GM12878 (cell line): Measurements from ENCODE around the gene PARD6B. TPM values are rescaled to one million over a fixed set of nuclear protein-coding genes. Genes with fewer than 3 reads are reported as not detected.
A peak's percentile ranks its signal among the peaks of the same experiment; 100 is the strongest.

Experiments used
- BHLHE40 ChIP-seq, 2 experiments: fragments of 450-650 bp in 1 of 2; IDR thresholded peaks; 2 replicates each; pipeline ENCODE4 v1.6.1; 2011 to 2017; ENCODE audit warnings: low read depth in 2 of 2, borderline replicate concordance in 1 of 2, improper control_type of control experiment in 1 of 2, low read length in 1 of 2, mild to moderate bottlenecking in 1 of 2
- BRCA1 ChIP-seq: IDR thresholded peaks from 2 replicates; pipeline ENCODE4 v1.6.1; 2011; ENCODE audit warnings: low read depth, low read length, improper control_type of control experiment
- CREB1 ChIP-seq: IDR thresholded peaks from 2 replicates; pipeline ENCODE4 v1.6.1; 2012; ENCODE audit warnings: low read depth, mild to moderate bottlenecking, inconsistent platforms
- EP300 ChIP-seq, 2 experiments: fragments of 150-350 bp in 1 of 2; IDR thresholded peaks; 2 replicates each; pipeline ENCODE4 v1.6.1; 2011 to 2012; ENCODE audit warnings: low read depth in 2 of 2, low read length in 2 of 2, borderline replicate concordance in 1 of 2, improper control_type of control experiment in 1 of 2, inconsistent platforms in 1 of 2; ENCODE audit not compliant: control insufficient read depth in 1 of 2
- EZH2 ChIP-seq: IDR thresholded peaks from 2 replicates; pipeline ENCODE4 v1.6.1; 2012; ENCODE audit warnings: low read depth, mild to moderate bottlenecking, control low read depth, inconsistent platforms, low read length, borderline replicate concordance; ENCODE audit not compliant: control insufficient read depth
- FOXK2 ChIP-seq: fragments of 450-650 bp; IDR thresholded peaks from 2 replicates; pipeline ENCODE4 v1.6.1; 2017; ENCODE audit warnings: mild to moderate bottlenecking, moderate library complexity
- IRF4 ChIP-seq: IDR thresholded peaks from 2 replicates; pipeline ENCODE4 v1.6.1; 2011; ENCODE audit warnings: low read depth, low read length
- LARP7 ChIP-seq: fragments of 450-650 bp; IDR thresholded peaks from 2 replicates; pipeline ENCODE4 v1.6.1; 2017; ENCODE audit warnings: mild to moderate bottlenecking
- MXI1 ChIP-seq: fragments of 150-350 bp; IDR thresholded peaks from 2 replicates; pipeline ENCODE4 v1.6.1; 2011; ENCODE audit warnings: low read depth, mild to moderate bottlenecking, inconsistent platforms, low read length, improper control_type of control experiment
- NR2C2 ChIP-seq: IDR thresholded peaks from 2 replicates; pipeline ENCODE4 v1.6.1; 2011; ENCODE audit warnings: borderline replicate concordance, low read depth; ENCODE audit not compliant: control insufficient read depth, insufficient read length
- NR2F1 ChIP-seq: fragments of 450-650 bp; conservative IDR thresholded peaks from 2 replicates; pipeline ENCODE4 v1.6.1; 2017; ENCODE audit warnings: mild to moderate bottlenecking
- RAD21 ChIP-seq: IDR thresholded peaks from 2 replicates; pipeline ENCODE4 v1.6.1; 2011; ENCODE audit warnings: mild to moderate bottlenecking, low read depth, low read length, moderate library complexity; ENCODE audit not compliant: insufficient read depth
- RUNX3 ChIP-seq: IDR thresholded peaks from 2 replicates; pipeline ENCODE4 v1.6.1; 2012; ENCODE audit warnings: low read length, inconsistent platforms
- SIN3A ChIP-seq: IDR thresholded peaks from 2 replicates; pipeline ENCODE4 v1.6.1; 2012; ENCODE audit warnings: low read depth, low read length, improper control_type of control experiment
- SIX5 ChIP-seq: IDR thresholded peaks from 2 replicates; pipeline ENCODE4 v1.6.1; 2011; ENCODE audit warnings: mild to moderate bottlenecking, low read depth, low read length, moderate library complexity; ENCODE audit not compliant: severe bottlenecking
- SREBF2 ChIP-seq: IDR thresholded peaks from 2 replicates; pipeline ENCODE4 v1.6.1; 2012; ENCODE audit warnings: mild to moderate bottlenecking, low read length
- TCF3 ChIP-seq: IDR thresholded peaks from 2 replicates; pipeline ENCODE4 v1.6.1; 2012; ENCODE audit warnings: low read depth, mild to moderate bottlenecking, low read length, borderline replicate concordance; ENCODE audit not compliant: insufficient read depth
- ZNF217 ChIP-seq: fragments of 450-650 bp; IDR thresholded peaks from 2 replicates; pipeline ENCODE4 v1.6.1; 2017; ENCODE audit warnings: antibody characterized with exemption, mild to moderate bottlenecking
- ZZZ3 ChIP-seq: IDR thresholded peaks from 2 replicates; pipeline ENCODE4 v1.6.1; 2011; ENCODE audit warnings: low read depth; ENCODE audit not compliant: control insufficient read depth, insufficient read length
- polyA plus RNA-seq, 11 experiments: library from polyadenylated mRNA; depleted of rRNA in 4 of 11; unstranded in 6 of 11; stranded (reverse) in 5 of 11; fragments of >200 nt; fragmentation: Nextera tagmentation in 4 of 11; fragmentation: Illumina TruSeq in 1 of 11; extraction: Ambion mirVana in 4 of 11; extraction: Trizol in 1 of 11; gene quantifications; 1 replicate in 1 of 11; 2 replicates in 10 of 11; pipeline versions ENCODE4 v1.2.1 to v1.2.3, GENCODE V29; 2011 to 2016; ENCODE audit warnings: inconsistent platforms in 2 of 11, missing spikeins in 2 of 11, low read depth in 1 of 11
- total RNA-seq, 4 experiments: library from RNA; depleted of rRNA in 3 of 4; stranded (reverse); fragments of >200 nt in 3 of 4; fragmentation: Illumina TruSeq in 1 of 4; extraction: Trizol in 1 of 4; gene quantifications; 2 replicates each; pipeline versions ENCODE4 v1.2.1 to v1.2.3, GENCODE V29; 2013 to 2021
- TF ChIP-seq, protein P1 (sequence below): IDR thresholded peaks from 2 replicates; pipeline ENCODE4 v1.6.1; 2011; ENCODE audit warnings: low read depth, mild to moderate bottlenecking, low read length, moderate library complexity, borderline replicate concordance; ENCODE audit errors: extremely low read depth
- TF ChIP-seq, protein P2 (sequence below): fragments of 450-650 bp; formaldehyde crosslinking; IDR thresholded peaks from 2 replicates; pipeline ENCODE4 v1.5.0; 2022; ENCODE audit warnings: mild to moderate bottlenecking, missing genetic modification characterization
- TF ChIP-seq, protein P3 (sequence below): IDR thresholded peaks from 2 replicates; pipeline ENCODE4 v1.6.1; 2012; ENCODE audit warnings: low read depth, low read length, improper control_type of control experiment
- TF ChIP-seq, protein P4 (sequence below): fragments of 450-650 bp; IDR thresholded peaks from 2 replicates; pipeline ENCODE4 v1.6.1; 2017; ENCODE audit warnings: antibody characterized with exemption, mild to moderate bottlenecking, moderate library complexity

PARD6B gene
- total and polyA plus RNA-seq, 10 of the 15 experiments (the other 5 are each of a cell fraction or from before 2014, with no cell fraction given), result 0.57 to 4.7 (median 2.0) TPM

DNA sequence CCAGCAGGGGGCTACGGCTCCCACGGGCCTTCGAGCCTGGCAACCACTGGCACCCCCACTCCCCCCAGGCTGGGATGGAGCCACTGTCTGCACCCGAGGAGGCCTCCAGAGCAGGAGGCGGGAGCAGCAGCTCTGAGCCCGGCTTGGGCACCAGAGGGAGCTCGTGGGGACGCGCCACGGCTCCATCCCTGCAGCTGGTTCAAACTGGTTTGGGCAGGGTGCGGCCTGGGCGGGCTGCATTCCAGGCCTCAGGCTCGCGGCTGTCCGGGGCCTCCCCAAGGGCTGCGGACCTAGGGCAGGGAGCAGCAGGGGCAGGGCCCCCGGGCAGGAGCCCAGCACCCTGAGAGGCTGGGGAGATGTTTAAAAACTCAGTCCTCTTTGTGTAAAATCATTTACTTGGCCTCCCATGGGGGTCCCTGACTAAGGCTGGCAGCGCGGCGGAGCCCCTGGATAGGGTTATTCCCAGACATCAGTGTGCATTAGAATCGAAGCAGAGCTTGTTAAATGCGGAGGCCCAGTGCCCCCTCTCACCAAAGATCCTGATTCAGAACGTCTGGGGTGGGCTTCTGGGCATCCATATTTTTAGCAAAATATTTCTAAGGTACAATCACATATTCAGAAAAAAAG lies 59.4 kb downstream of the PARD6B start (continued):
- no peak for TF ChIP-seq SIN3A
- no peak for TF ChIP-seq IRF4
- TF ChIP-seq EZH2, result no peak
- TF ChIP-seq, protein P1, sequence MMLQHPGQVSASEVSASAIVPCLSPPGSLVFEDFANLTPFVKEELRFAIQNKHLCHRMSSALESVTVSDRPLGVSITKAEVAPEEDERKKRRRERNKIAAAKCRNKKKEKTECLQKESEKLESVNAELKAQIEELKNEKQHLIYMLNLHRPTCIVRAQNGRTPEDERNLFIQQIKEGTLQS, result no peak
- TF ChIP-seq ZZZ3, result no peak
- TF ChIP-seq, protein P2, sequence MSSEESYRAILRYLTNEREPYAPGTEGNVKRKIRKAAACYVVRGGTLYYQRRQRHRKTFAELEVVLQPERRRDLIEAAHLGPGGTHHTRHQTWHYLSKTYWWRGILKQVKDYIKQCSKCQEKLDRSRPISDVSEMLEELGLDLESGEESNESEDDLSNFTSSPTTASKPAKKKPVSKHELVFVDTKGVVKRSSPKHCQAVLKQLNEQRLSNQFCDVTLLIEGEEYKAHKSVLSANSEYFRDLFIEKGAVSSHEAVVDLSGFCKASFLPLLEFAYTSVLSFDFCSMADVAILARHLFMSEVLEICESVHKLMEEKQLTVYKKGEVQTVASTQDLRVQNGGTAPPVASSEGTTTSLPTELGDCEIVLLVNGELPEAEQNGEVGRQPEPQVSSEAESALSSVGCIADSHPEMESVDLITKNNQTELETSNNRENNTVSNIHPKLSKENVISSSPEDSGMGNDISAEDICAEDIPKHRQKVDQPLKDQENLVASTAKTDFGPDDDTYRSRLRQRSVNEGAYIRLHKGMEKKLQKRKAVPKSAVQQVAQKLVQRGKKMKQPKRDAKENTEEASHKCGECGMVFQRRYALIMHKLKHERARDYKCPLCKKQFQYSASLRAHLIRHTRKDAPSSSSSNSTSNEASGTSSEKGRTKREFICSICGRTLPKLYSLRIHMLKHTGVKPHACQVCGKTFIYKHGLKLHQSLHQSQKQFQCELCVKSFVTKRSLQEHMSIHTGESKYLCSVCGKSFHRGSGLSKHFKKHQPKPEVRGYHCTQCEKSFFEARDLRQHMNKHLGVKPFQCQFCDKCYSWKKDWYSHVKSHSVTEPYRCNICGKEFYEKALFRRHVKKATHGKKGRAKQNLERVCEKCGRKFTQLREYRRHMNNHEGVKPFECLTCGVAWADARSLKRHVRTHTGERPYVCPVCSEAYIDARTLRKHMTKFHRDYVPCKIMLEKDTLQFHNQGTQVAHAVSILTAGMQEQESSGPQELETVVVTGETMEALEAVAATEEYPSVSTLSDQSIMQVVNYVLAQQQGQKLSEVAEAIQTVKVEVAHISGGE (CRISPR knock-in tag), result no peak
- peak; percentile 43; the same call in 1 of the 2 replicates for TF ChIP-seq MXI1
- TF ChIP-seq ZNF217, result no peak
- 0 out of 2 replicates have a peak, but pooled peaks have one; percentile 8 for TF ChIP-seq CREB1
- no peak for TF ChIP-seq SREBF2
- peak; percentile 77; the same call in 1 of the 2 replicates for TF ChIP-seq LARP7
- peak in 1 of 2 experiments; percentile 50; a peak in 1 of 4 replicates for TF ChIP-seq BHLHE40 (IDR thresholded peaks at IDR 0.05; ENCODE audit: borderline replicate concordance in 1 of 2, low read depth in 2 of 2, low read length in 1 of 2)
- peak; percentile 51 for TF ChIP-seq RAD21
- TF ChIP-seq NR2F1, result 0 out of 2 replicates have a peak, but pooled peaks have one; percentile 17
- no peak for TF ChIP-seq NR2C2
- TF ChIP-seq EP300 (IDR thresholded peaks at IDR 0.05; ENCODE audit: borderline replicate concordance in 1 of 2, control insufficient read depth in 1 of 2, low read depth in 2 of 2, low read length in 2 of 2), result no peak
- TF ChIP-seq FOXK2, result no peak
- 0 out of 2 replicates have a peak, but pooled peaks have one; percentile 42 for TF ChIP-seq TCF3
- no peak for TF ChIP-seq BRCA1
- TF ChIP-seq, protein P3, sequence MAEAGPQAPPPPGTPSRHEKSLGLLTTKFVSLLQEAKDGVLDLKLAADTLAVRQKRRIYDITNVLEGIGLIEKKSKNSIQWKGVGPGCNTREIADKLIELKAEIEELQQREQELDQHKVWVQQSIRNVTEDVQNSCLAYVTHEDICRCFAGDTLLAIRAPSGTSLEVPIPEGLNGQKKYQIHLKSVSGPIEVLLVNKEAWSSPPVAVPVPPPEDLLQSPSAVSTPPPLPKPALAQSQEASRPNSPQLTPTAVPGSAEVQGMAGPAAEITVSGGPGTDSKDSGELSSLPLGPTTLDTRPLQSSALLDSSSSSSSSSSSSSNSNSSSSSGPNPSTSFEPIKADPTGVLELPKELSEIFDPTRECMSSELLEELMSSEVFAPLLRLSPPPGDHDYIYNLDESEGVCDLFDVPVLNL, result no peak
- TF ChIP-seq RUNX3, result peak; percentile 27; the same call in 1 of the 2 replicates
- no peak for TF ChIP-seq SIX5
- TF ChIP-seq, protein P4, sequence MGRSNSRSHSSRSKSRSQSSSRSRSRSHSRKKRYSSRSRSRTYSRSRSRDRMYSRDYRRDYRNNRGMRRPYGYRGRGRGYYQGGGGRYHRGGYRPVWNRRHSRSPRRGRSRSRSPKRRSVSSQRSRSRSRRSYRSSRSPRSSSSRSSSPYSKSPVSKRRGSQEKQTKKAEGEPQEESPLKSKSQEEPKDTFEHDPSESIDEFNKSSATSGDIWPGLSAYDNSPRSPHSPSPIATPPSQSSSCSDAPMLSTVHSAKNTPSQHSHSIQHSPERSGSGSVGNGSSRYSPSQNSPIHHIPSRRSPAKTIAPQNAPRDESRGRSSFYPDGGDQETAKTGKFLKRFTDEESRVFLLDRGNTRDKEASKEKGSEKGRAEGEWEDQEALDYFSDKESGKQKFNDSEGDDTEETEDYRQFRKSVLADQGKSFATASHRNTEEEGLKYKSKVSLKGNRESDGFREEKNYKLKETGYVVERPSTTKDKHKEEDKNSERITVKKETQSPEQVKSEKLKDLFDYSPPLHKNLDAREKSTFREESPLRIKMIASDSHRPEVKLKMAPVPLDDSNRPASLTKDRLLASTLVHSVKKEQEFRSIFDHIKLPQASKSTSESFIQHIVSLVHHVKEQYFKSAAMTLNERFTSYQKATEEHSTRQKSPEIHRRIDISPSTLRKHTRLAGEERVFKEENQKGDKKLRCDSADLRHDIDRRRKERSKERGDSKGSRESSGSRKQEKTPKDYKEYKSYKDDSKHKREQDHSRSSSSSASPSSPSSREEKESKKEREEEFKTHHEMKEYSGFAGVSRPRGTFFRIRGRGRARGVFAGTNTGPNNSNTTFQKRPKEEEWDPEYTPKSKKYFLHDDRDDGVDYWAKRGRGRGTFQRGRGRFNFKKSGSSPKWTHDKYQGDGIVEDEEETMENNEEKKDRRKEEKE, result no peak
